ENCODE measurements around the gene RAB43. TPM values are rescaled to one million over a fixed set of nuclear protein-coding genes. Genes with fewer than 3 reads are reported as not detected.

The RAB43 gene
- total RNA-seq, 3 donors from 2014 or later: 17.4 to 32.0 (median 30.5) TPM

- no peak overlapping the region for H3K4me3 ChIP-seq
- DNase-seq (peak; percentile 50 to 57 (median 55)), ATAC-seq (peak; percentile 13)
- no peaks in the 10 kb centered on the region for H3K36me3 ChIP-seq (ENCODE audit: low read depth)
- H3K4me1 ChIP-seq (ENCODE audit: low read depth): peaks cover 34% of the 10 kb centered on the region
- intact Hi-C loops (cut with DNase I, micrococcal nuclease): loop anchor here in 1 of 2 donors (10.0 kb wide), 1 partner anchor 193 kb away; the partner anchor contains the start of gene COPG1
- no peak for TF ChIP-seq CTCF (IDR thresholded peaks at IDR 0.05)
- peaks cover 3% of the 10 kb centered on the region for H3K9me3 ChIP-seq
Measured at GRCh38 chr3:129051871-129052340, 69.7 kb downstream of the RAB43 start.

- H3K9me3 ChIP-seq: peaks cover 3% of the 10 kb centered on the region
- peaks cover 27% of the 10 kb centered on the region for H3K4me1 ChIP-seq (ENCODE audit: low read depth)
- no peak for TF ChIP-seq CTCF (IDR thresholded peaks at IDR 0.05)
- DNase-seq (peak in 2 of 3 donors; percentile 51 to 59), ATAC-seq (no peak)
- H3K4me3 ChIP-seq: no peak overlapping the region
- intact Hi-C loops (cut with DNase I, micrococcal nuclease): loop anchor here in 1 of 2 donors (10.0 kb wide), 1 partner anchor 194 kb away; the partner anchor contains the start of gene COPG1
- no peaks in the 10 kb centered on the region for H3K36me3 ChIP-seq (ENCODE audit: low read depth)
Measured at GRCh38 chr3:129050556-129051295, 70.9 kb downstream of the RAB43 start.

GRCh38 chr3:129047553-129047839, 74.1 kb downstream of the RAB43 start:
- intact Hi-C loops (cut with DNase I, micrococcal nuclease): no loop called here
- peaks cover 3% of the 10 kb centered on the region for H3K9me3 ChIP-seq
- H3K4me1 ChIP-seq (ENCODE audit: low read depth): peaks cover 13% of the 10 kb centered on the region
- peak in 1 of 3 donors; percentile 20 for DNase-seq
- no peak overlapping the region for H3K4me3 ChIP-seq
- TF ChIP-seq CTCF (IDR thresholded peaks at IDR 0.05): no peak
- H3K36me3 ChIP-seq (ENCODE audit: low read depth): no peaks in the 10 kb centered on the region
- no peak for ATAC-seq

- Histone ChIP-seq H3K4me1 (ENCODE audit: low read depth) (peaks cover 9% of the 10 kb centered on the region), H3K4me3 (no peak overlapping the region), H3K36me3 (ENCODE audit: low read depth) (no peaks in the 10 kb centered on the region), H3K9me3 (peaks cover 3% of the 10 kb centered on the region)
- TF ChIP-seq CTCF (IDR thresholded peaks at IDR 0.05): no peak
- DNase-seq (peak in 2 of 3 donors; percentile 29 to 55), ATAC-seq (peak; percentile 24)
- intact Hi-C loops (cut with DNase I, micrococcal nuclease): no loop called here
Measured at GRCh38 chr3:129046732-129047552, 74.7 kb downstream of the RAB43 start.

GRCh38 chr3:129046037-129046731, 75.4 kb downstream of the RAB43 start:
- TF ChIP-seq CTCF (IDR thresholded peaks at IDR 0.05): no peak
- Histone ChIP-seq H3K9me3 (peaks cover 3% of the 10 kb centered on the region), H3K36me3 (ENCODE audit: low read depth) (no peaks in the 10 kb centered on the region), H3K4me3 (no peak overlapping the region), H3K4me1 (ENCODE audit: low read depth) (peaks cover 4% of the 10 kb centered on the region)
- peak in 2 of 3 donors; percentile 34 to 36 for DNase-seq
- ATAC-seq: no peak
- intact Hi-C loops (cut with DNase I, micrococcal nuclease): no loop called here

All from mucosa of descending colon (tissue), 3 donors.